ENCODE results near the gene MICU1. TPM values are rescaled to one million over a fixed set of nuclear protein-coding genes. Genes with fewer than 3 reads are reported as not detected.

The MICU1 gene
- polyA plus RNA-seq, 2 donors: 15.0 to 18.1 TPM

GRCh38 chr10:72503241-72503640 lies 122.6 kb downstream of the MICU1 start:
- H3K27ac ChIP-seq (ENCODE audit: low read depth in 2 of 2, low read length in 1 of 2): no peak overlapping the region

GRCh38 chr10:72502581-72502980 lies 123.3 kb downstream of the MICU1 start:
- 90 to 93% methylated on average over 3 of the region's 3 CpGs for WGBS, 2 donors
- no peaks in the 10 kb centered on the region for H3K27me3 ChIP-seq (ENCODE audit: control insufficient read depth in 1 of 2, insufficient read depth in 2 of 2, low read length in 2 of 2)
- no peak overlapping the region for H3K27ac ChIP-seq (ENCODE audit: low read depth in 2 of 2, low read length in 1 of 2)
- no peaks in the 10 kb centered on the region for H3K4me1 ChIP-seq (ENCODE audit: control insufficient read depth in 2 of 2, insufficient read depth in 2 of 2, low read length in 1 of 2)
- H3K9me3 ChIP-seq (ENCODE audit: control insufficient read depth in 2 of 2, insufficient read depth in 1 of 2, low read depth in 1 of 2, low read length in 1 of 2): no peaks in the 10 kb centered on the region
- H3K36me3 ChIP-seq (ENCODE audit: control insufficient read depth in 2 of 2, insufficient read depth in 2 of 2, low read length in 1 of 2): no peaks in the 10 kb centered on the region
- H3K4me3 ChIP-seq (ENCODE audit: low read depth in 1 of 2, low read length in 2 of 2): no peak overlapping the region

More at GRCh38 chr10:72503241-72503640, 122.6 kb downstream of the MICU1 start:
- WGBS, 2 donors: 51 to 58% methylated on average over 1 of the region's 1 CpG
- no peak overlapping the region for H3K4me3 ChIP-seq (ENCODE audit: low read depth in 1 of 2, low read length in 2 of 2)
- no peaks in the 10 kb centered on the region for H3K9me3 ChIP-seq (ENCODE audit: control insufficient read depth in 2 of 2, insufficient read depth in 1 of 2, low read depth in 1 of 2, low read length in 1 of 2)
- no peaks in the 10 kb centered on the region for H3K4me1 ChIP-seq (ENCODE audit: control insufficient read depth in 2 of 2, insufficient read depth in 2 of 2, low read length in 1 of 2)
- no peaks in the 10 kb centered on the region for H3K27me3 ChIP-seq (ENCODE audit: control insufficient read depth in 1 of 2, insufficient read depth in 2 of 2, low read length in 2 of 2)
- no peaks in the 10 kb centered on the region for H3K36me3 ChIP-seq (ENCODE audit: control insufficient read depth in 2 of 2, insufficient read depth in 2 of 2, low read length in 1 of 2)

GRCh38 chr10:72499701-72500100 lies 126.2 kb downstream of the MICU1 start:
- Histone ChIP-seq H3K27me3 (ENCODE audit: control insufficient read depth in 1 of 2, insufficient read depth in 2 of 2, low read length in 2 of 2) (no peaks in the 10 kb centered on the region), H3K4me3 (ENCODE audit: low read depth in 1 of 2, low read length in 2 of 2) (no peak overlapping the region), H3K27ac (ENCODE audit: low read depth in 2 of 2, low read length in 1 of 2) (no peak overlapping the region), H3K36me3 (ENCODE audit: control insufficient read depth in 2 of 2, insufficient read depth in 2 of 2, low read length in 1 of 2) (no peaks in the 10 kb centered on the region), H3K9me3 (ENCODE audit: control insufficient read depth in 2 of 2, insufficient read depth in 1 of 2, low read depth in 1 of 2, low read length in 1 of 2) (no peaks in the 10 kb centered on the region), H3K4me1 (ENCODE audit: control insufficient read depth in 2 of 2, insufficient read depth in 2 of 2, low read length in 1 of 2) (no peaks in the 10 kb centered on the region)
- WGBS, 2 donors: 79 to 82% methylated on average over 1 of the region's 1 CpG

GRCh38 chr10:72490951-72491350 lies 134.9 kb downstream of the MICU1 start:
- H3K4me1 ChIP-seq (ENCODE audit: control insufficient read depth in 2 of 2, insufficient read depth in 2 of 2, low read length in 1 of 2): no peaks in the 10 kb centered on the region
- H3K9me3 ChIP-seq (ENCODE audit: control insufficient read depth in 2 of 2, insufficient read depth in 1 of 2, low read depth in 1 of 2, low read length in 1 of 2): no peaks in the 10 kb centered on the region
- no peak overlapping the region for H3K4me3 ChIP-seq (ENCODE audit: low read depth in 1 of 2, low read length in 2 of 2)
- no peaks in the 10 kb centered on the region for H3K36me3 ChIP-seq (ENCODE audit: control insufficient read depth in 2 of 2, insufficient read depth in 2 of 2, low read length in 1 of 2)
- WGBS, 2 donors: 63 to 69% methylated on average over 4 of the region's 4 CpGs
- H3K27ac ChIP-seq (ENCODE audit: low read depth in 2 of 2, low read length in 1 of 2): no peak overlapping the region
- no peaks in the 10 kb centered on the region for H3K27me3 ChIP-seq (ENCODE audit: control insufficient read depth in 1 of 2, insufficient read depth in 2 of 2, low read length in 2 of 2)

- no peaks in the 10 kb centered on the region for H3K36me3 ChIP-seq (ENCODE audit: control insufficient read depth in 2 of 2, insufficient read depth in 2 of 2, low read length in 1 of 2)
- 94 to 96% methylated on average over 3 of the region's 3 CpGs for WGBS, 2 donors
- no peak overlapping the region for H3K27ac ChIP-seq (ENCODE audit: low read depth in 2 of 2, low read length in 1 of 2)
- H3K4me3 ChIP-seq (ENCODE audit: low read depth in 1 of 2, low read length in 2 of 2): no peak overlapping the region
- no peaks in the 10 kb centered on the region for H3K9me3 ChIP-seq (ENCODE audit: control insufficient read depth in 2 of 2, insufficient read depth in 1 of 2, low read depth in 1 of 2, low read length in 1 of 2)
- H3K4me1 ChIP-seq (ENCODE audit: control insufficient read depth in 2 of 2, insufficient read depth in 2 of 2, low read length in 1 of 2): no peaks in the 10 kb centered on the region
- no peaks in the 10 kb centered on the region for H3K27me3 ChIP-seq (ENCODE audit: control insufficient read depth in 1 of 2, insufficient read depth in 2 of 2, low read length in 2 of 2)
Observed at GRCh38 chr10:72487521-72487920, 138.4 kb downstream of the MICU1 start.

- H3K4me1 ChIP-seq (ENCODE audit: control insufficient read depth in 2 of 2, insufficient read depth in 2 of 2, low read length in 1 of 2): no peaks in the 10 kb centered on the region
- H3K27ac ChIP-seq (ENCODE audit: low read depth in 2 of 2, low read length in 1 of 2): no peak overlapping the region
- no peaks in the 10 kb centered on the region for H3K9me3 ChIP-seq (ENCODE audit: control insufficient read depth in 2 of 2, insufficient read depth in 1 of 2, low read depth in 1 of 2, low read length in 1 of 2)
- 92 to 94% methylated on average over 4 of the region's 4 CpGs for WGBS, 2 donors
- H3K36me3 ChIP-seq (ENCODE audit: control insufficient read depth in 2 of 2, insufficient read depth in 2 of 2, low read length in 1 of 2): no peaks in the 10 kb centered on the region
- no peak overlapping the region for H3K4me3 ChIP-seq (ENCODE audit: low read depth in 1 of 2, low read length in 2 of 2)
- no peaks in the 10 kb centered on the region for H3K27me3 ChIP-seq (ENCODE audit: control insufficient read depth in 1 of 2, insufficient read depth in 2 of 2, low read length in 2 of 2)
Observed at GRCh38 chr10:72487116-72487515, 138.8 kb downstream of the MICU1 start.

GRCh38 chr10:72485701-72486100 lies 140.2 kb downstream of the MICU1 start:
- Histone ChIP-seq H3K27me3 (ENCODE audit: control insufficient read depth in 1 of 2, insufficient read depth in 2 of 2, low read length in 2 of 2) (no peaks in the 10 kb centered on the region), H3K4me1 (ENCODE audit: control insufficient read depth in 2 of 2, insufficient read depth in 2 of 2, low read length in 1 of 2) (no peaks in the 10 kb centered on the region), H3K9me3 (ENCODE audit: control insufficient read depth in 2 of 2, insufficient read depth in 1 of 2, low read depth in 1 of 2, low read length in 1 of 2) (no peaks in the 10 kb centered on the region), H3K4me3 (ENCODE audit: low read depth in 1 of 2, low read length in 2 of 2) (no peak overlapping the region), H3K27ac (ENCODE audit: low read depth in 2 of 2, low read length in 1 of 2) (no peak overlapping the region), H3K36me3 (ENCODE audit: control insufficient read depth in 2 of 2, insufficient read depth in 2 of 2, low read length in 1 of 2) (no peaks in the 10 kb centered on the region)
- 86 to 88% methylated on average over 3 of the region's 3 CpGs for WGBS, 2 donors

- no peaks in the 10 kb centered on the region for H3K9me3 ChIP-seq (ENCODE audit: control insufficient read depth in 2 of 2, insufficient read depth in 1 of 2, low read depth in 1 of 2, low read length in 1 of 2)
- H3K27ac ChIP-seq (ENCODE audit: low read depth in 2 of 2, low read length in 1 of 2): no peak overlapping the region
- H3K27me3 ChIP-seq (ENCODE audit: control insufficient read depth in 1 of 2, insufficient read depth in 2 of 2, low read length in 2 of 2): no peaks in the 10 kb centered on the region
- no peaks in the 10 kb centered on the region for H3K4me1 ChIP-seq (ENCODE audit: control insufficient read depth in 2 of 2, insufficient read depth in 2 of 2, low read length in 1 of 2)
- no peaks in the 10 kb centered on the region for H3K36me3 ChIP-seq (ENCODE audit: control insufficient read depth in 2 of 2, insufficient read depth in 2 of 2, low read length in 1 of 2)
- WGBS, 2 donors: 94 to 97% methylated on average over 3 of the region's 3 CpGs
- no peak overlapping the region for H3K4me3 ChIP-seq (ENCODE audit: low read depth in 1 of 2, low read length in 2 of 2)
Observed at GRCh38 chr10:72484521-72484920, 141.4 kb downstream of the MICU1 start.

- WGBS, 2 donors: 87 to 92% methylated on average over 6 of the region's 6 CpGs
- Histone ChIP-seq H3K36me3 (ENCODE audit: control insufficient read depth in 2 of 2, insufficient read depth in 2 of 2, low read length in 1 of 2) (no peaks in the 10 kb centered on the region), H3K4me3 (ENCODE audit: low read depth in 1 of 2, low read length in 2 of 2) (no peak overlapping the region), H3K27ac (ENCODE audit: low read depth in 2 of 2, low read length in 1 of 2) (no peak overlapping the region), H3K27me3 (ENCODE audit: control insufficient read depth in 1 of 2, insufficient read depth in 2 of 2, low read length in 2 of 2) (no peaks in the 10 kb centered on the region), H3K9me3 (ENCODE audit: control insufficient read depth in 2 of 2, insufficient read depth in 1 of 2, low read depth in 1 of 2, low read length in 1 of 2) (no peaks in the 10 kb centered on the region), H3K4me1 (ENCODE audit: control insufficient read depth in 2 of 2, insufficient read depth in 2 of 2, low read length in 1 of 2) (no peaks in the 10 kb centered on the region)
Observed at GRCh38 chr10:72483471-72483870, 142.4 kb downstream of the MICU1 start.

- Histone ChIP-seq H3K36me3 (ENCODE audit: control insufficient read depth in 2 of 2, insufficient read depth in 2 of 2, low read length in 1 of 2) (no peaks in the 10 kb centered on the region), H3K4me3 (ENCODE audit: low read depth in 1 of 2, low read length in 2 of 2) (no peak overlapping the region), H3K9me3 (ENCODE audit: control insufficient read depth in 2 of 2, insufficient read depth in 1 of 2, low read depth in 1 of 2, low read length in 1 of 2) (no peaks in the 10 kb centered on the region), H3K27ac (ENCODE audit: low read depth in 2 of 2, low read length in 1 of 2) (no peak overlapping the region), H3K27me3 (ENCODE audit: control insufficient read depth in 1 of 2, insufficient read depth in 2 of 2, low read length in 2 of 2) (no peaks in the 10 kb centered on the region), H3K4me1 (ENCODE audit: control insufficient read depth in 2 of 2, insufficient read depth in 2 of 2, low read length in 1 of 2) (no peaks in the 10 kb centered on the region)
- WGBS, 2 donors: 94 to 100% methylated on average over 2 of the region's 2 CpGs
Observed at GRCh38 chr10:72480861-72481260, 145.0 kb downstream of the MICU1 start.

All from esophagus (tissue), 2 donors.